Ramos (cell line): ENCODE measurements around the gene LRRC71.

ENCODE experiments used
- in situ Hi-C: fragments of 300-500 bp; cut with MboI; formaldehyde crosslinking; loops from one replicate; pipeline ENCODE4 v1.14.3; 2022; ENCODE audit warnings: low sequenced_read_pairs; ENCODE audit not compliant: unreplicated experiment

The LRRC71 gene

GRCh38 chr1:156973417-156973816, 53.0 kb downstream of the LRRC71 start:
- in situ Hi-C loops, result no loop called here

- in situ Hi-C loops, result no loop called here
Observed at GRCh38 chr1:156975084-156975483, 54.7 kb downstream of the LRRC71 start.

GRCh38 chr1:156980551-156980950, 60.1 kb downstream of the LRRC71 start:
- in situ Hi-C loops, result no loop called here
